ENCODE data around the gene CNTN5. TPM values are rescaled to one million over a fixed set of nuclear protein-coding genes. Genes with fewer than 3 reads are reported as not detected.

Gene CNTN5
- total RNA-seq, 2 donors from 2014 or later = 1.4 to 3.3 TPM

- H3K27ac ChIP-seq (ENCODE audit: low read depth, low read length) = no peak overlapping the region
- no peak overlapping the region for H3K4me3 ChIP-seq (ENCODE audit: low read length)
- H3K27me3 ChIP-seq (ENCODE audit: control insufficient read depth, insufficient read depth, low read length, poor library complexity, severe bottlenecking) = peaks cover 4% of the 10 kb centered on the region
- no peak for DNase-seq
- no peak overlapping the region for H3K9ac ChIP-seq (ENCODE audit: extremely low read depth, low read length, poor library complexity, severe bottlenecking)
- H3K27ac Mint-ChIP-seq = no peak overlapping the region
- H3K36me3 Mint-ChIP-seq (ENCODE audit: low read depth) = no peaks in the 10 kb centered on the region
- H3K9me3 ChIP-seq (ENCODE audit: control insufficient read depth, low read length) = no peaks in the 10 kb centered on the region
- 50% methylated on average over 1 of the region's 2 CpGs; no CpG with 5 or more reads in 1 of the 2 experiments for WGBS, 2 experiments (ENCODE audit: insufficient coverage in 1 of 2, insufficient read length in 1 of 2)
- no peak for TF ChIP-seq CTCF (conservative IDR thresholded peaks at IDR 0.05)
- no peaks in the 10 kb centered on the region for H3K4me1 Mint-ChIP-seq
- no peak overlapping the region for H3K4me3 Mint-ChIP-seq
- H3K36me3 ChIP-seq (ENCODE audit: control insufficient read depth, insufficient read depth, low read length) = no peaks in the 10 kb centered on the region
- no peaks in the 10 kb centered on the region for H3K9me3 Mint-ChIP-seq
- H3K4me1 ChIP-seq (ENCODE audit: control insufficient read depth, insufficient read depth, low read length) = no peaks in the 10 kb centered on the region
- H3K27me3 Mint-ChIP-seq (ENCODE audit: insufficient read depth) = peaks cover 2% of the 10 kb centered on the region
Observed at GRCh38 chr11:99987821-99988470, 967.2 kb downstream of the CNTN5 start.

DNA sequence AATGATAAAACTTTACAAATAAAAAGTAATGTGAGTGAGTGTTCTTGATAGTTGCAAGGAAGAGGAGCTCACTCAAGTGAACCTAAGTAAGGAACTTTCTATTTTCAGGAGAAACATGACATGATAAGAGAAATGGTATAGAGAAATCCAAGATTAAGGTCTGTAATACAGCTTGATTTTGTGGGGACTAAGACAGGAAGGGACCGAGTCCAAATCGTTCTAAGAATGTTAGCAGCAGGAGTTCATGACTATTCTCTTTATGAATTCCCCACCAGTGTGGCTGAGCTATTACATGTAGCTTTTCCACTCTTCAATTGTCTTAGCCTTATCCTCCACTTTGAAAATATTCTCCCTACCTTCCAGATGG, 967.7 kb downstream of the CNTN5 start:
- DNase-seq = no peak
- no peak overlapping the region for H3K27ac Mint-ChIP-seq
- Histone ChIP-seq H3K27me3 (ENCODE audit: control insufficient read depth, insufficient read depth, low read length, poor library complexity, severe bottlenecking) (peaks cover 4% of the 10 kb centered on the region), H3K27ac (ENCODE audit: low read depth, low read length) (no peak overlapping the region), H3K9me3 (ENCODE audit: control insufficient read depth, low read length) (no peaks in the 10 kb centered on the region), H3K4me1 (ENCODE audit: control insufficient read depth, insufficient read depth, low read length) (no peaks in the 10 kb centered on the region), H3K9ac (ENCODE audit: extremely low read depth, low read length, poor library complexity, severe bottlenecking) (no peak overlapping the region), H3K36me3 (ENCODE audit: control insufficient read depth, insufficient read depth, low read length) (no peaks in the 10 kb centered on the region), H3K4me3 (ENCODE audit: low read length) (no peak overlapping the region)
- H3K27me3 Mint-ChIP-seq (ENCODE audit: insufficient read depth) = peaks cover 2% of the 10 kb centered on the region
- H3K36me3 Mint-ChIP-seq (ENCODE audit: low read depth) = no peaks in the 10 kb centered on the region
- no peak overlapping the region for H3K4me3 Mint-ChIP-seq
- no peak for TF ChIP-seq CTCF (conservative IDR thresholded peaks at IDR 0.05)
- no peaks in the 10 kb centered on the region for H3K4me1 Mint-ChIP-seq
- H3K9me3 Mint-ChIP-seq = no peaks in the 10 kb centered on the region
- 86% methylated on average over 2 of the region's 2 CpGs; no CpG with 5 or more reads in 1 of the 2 experiments for WGBS, 2 experiments (ENCODE audit: insufficient coverage in 1 of 2, insufficient read length in 1 of 2)

DNA sequence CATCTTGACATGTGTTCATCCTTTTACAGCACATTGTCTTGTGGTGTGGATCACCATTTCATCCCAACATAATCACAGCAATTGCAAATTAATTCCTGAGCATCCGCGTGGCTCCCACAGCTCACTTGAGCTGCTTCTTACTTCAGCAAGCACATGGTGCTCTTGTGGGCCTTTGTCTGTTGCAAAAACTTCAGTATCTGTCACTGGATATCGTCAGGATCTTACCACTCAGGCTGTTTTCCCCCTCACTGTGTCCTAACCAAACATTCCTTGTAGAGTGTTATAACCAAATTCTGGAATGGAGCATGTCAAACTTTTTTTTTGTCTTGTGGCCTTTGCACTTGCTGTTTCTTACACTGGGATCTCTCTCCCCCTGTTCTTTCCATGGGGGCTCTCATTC, 983.2 kb downstream of the CNTN5 start:
- Mint-ChIP-seq H3K27me3 (ENCODE audit: insufficient read depth) (no peaks in the 10 kb centered on the region), H3K36me3 (ENCODE audit: low read depth) (no peaks in the 10 kb centered on the region), H3K27ac (no peak overlapping the region), H3K4me1 (no peaks in the 10 kb centered on the region), H3K9me3 (peaks cover 16% of the 10 kb centered on the region), H3K4me3 (no peak overlapping the region)
- H3K27me3 ChIP-seq (ENCODE audit: control insufficient read depth, insufficient read depth, low read length, poor library complexity, severe bottlenecking) = no peaks in the 10 kb centered on the region
- peaks cover 7% of the 10 kb centered on the region for H3K9me3 ChIP-seq (ENCODE audit: control insufficient read depth, low read length)
- H3K4me3 ChIP-seq (ENCODE audit: low read length) = no peak overlapping the region
- no peaks in the 10 kb centered on the region for H3K4me1 ChIP-seq (ENCODE audit: control insufficient read depth, insufficient read depth, low read length)
- H3K36me3 ChIP-seq (ENCODE audit: control insufficient read depth, insufficient read depth, low read length) = no peaks in the 10 kb centered on the region
- H3K9ac ChIP-seq (ENCODE audit: extremely low read depth, low read length, poor library complexity, severe bottlenecking) = no peak overlapping the region
- H3K27ac ChIP-seq (ENCODE audit: low read depth, low read length) = no peak overlapping the region
- no peak for DNase-seq
- 93 to 100% methylated on average over 2 to 3 of the region's 3 CpGs for WGBS, 2 experiments (ENCODE audit: insufficient coverage in 1 of 2, insufficient read length in 1 of 2)
- TF ChIP-seq CTCF (conservative IDR thresholded peaks at IDR 0.05) = no peak
